Renal pelvis (tissue), 4 donors: ENCODE results near the gene LYRM4. TPM values are rescaled to one million over a fixed set of nuclear protein-coding genes. Genes with fewer than 3 reads are reported as not detected.
"Not testable (repeated sequence)": the region's sequence is repeated elsewhere in the genome, so short reads cannot be mapped to it uniquely, and the experiment has no call there.

Source experiments
- DNase-seq: peaks from one replicate; pipeline ENCODE4 v3.0.0-alpha.2; 2013
- polyA plus RNA-seq, 3 donors: library from polyadenylated mRNA; unstranded; fragments of 120-200 nt; gene quantifications; one replicate each; pipeline ENCODE4 v1.2.1, GENCODE V29; 2013; ENCODE audit not compliant: insufficient read length in 3 of 3

The LYRM4 gene
- polyA plus RNA-seq, 3 donors, result 35.1 to 44.0 (median 43.7) TPM

DNA sequence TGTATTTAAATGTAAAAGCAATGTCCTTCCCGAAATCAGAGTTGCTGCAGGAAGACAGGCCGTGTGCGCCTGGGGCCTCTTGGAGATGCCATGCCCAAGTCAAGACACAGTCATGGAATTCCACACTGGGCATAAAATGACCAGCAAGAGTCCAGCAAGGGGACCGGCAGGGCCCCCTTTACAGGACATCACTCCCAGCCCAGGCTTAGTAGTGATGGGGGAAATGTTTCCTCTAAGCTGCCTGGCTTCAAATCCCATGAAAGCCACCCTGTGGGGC lies 177.5 kb downstream of the LYRM4 start:
- no peak for DNase-seq

DNA sequence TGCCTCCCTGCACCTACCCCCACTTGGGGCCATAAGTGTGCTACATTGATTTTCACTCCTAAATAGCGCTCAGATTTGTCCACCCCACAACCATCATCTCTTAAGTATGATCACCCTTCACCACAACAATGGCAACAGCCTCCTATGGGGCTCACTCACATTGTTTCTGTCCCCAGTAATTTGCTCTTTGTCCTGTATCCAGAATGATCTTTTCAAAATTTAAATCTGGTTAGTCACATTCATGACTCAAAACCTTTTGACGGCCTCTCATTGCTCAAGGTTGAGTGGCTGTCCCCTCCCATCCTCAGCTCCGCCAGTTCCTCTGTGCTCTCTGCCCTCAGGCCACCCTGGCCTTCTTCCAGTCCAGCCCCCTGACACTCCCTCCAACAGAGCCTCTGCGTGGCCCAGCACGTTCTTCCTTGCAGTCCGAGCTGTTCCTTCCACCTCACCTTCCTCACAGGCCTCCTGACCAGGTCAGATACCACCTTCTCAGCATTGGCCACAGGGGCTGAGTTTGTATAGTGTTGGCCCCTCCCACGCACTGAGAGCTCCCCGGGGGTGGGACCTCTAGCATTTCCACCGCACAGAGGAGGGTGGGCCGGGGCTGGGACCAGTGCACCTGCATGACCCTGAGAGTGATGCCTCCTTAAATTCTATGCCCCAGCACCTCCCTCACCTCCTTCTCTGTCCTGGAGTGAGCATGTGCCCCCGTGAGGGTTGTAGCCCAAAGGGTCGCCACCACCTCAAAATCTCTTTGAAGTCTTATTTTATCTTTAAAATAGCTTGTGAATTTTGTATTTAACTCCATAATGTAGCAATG lies 178.1 kb downstream of the LYRM4 start:
- no peak for DNase-seq

DNA sequence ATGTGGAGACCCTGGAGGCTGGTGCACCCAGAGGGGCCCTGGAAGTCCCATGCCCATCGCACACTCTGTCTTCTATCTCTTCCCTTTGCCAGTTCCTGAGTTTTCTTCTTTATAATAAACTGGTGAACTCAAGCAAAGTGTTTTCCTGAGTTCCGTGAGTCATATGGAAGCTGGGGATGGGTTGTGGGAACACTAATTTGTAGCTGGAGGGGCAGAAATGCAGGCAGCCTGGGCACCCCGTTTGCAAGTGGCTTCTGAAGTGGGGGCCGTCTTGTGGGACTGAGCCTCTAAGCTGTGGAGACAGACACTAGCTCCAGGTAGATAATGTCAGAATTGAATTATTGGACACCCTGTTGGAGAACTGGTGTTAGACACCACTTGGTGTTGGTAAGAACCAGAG lies 178.8 kb downstream of the LYRM4 start:
- no peak for DNase-seq

DNA sequence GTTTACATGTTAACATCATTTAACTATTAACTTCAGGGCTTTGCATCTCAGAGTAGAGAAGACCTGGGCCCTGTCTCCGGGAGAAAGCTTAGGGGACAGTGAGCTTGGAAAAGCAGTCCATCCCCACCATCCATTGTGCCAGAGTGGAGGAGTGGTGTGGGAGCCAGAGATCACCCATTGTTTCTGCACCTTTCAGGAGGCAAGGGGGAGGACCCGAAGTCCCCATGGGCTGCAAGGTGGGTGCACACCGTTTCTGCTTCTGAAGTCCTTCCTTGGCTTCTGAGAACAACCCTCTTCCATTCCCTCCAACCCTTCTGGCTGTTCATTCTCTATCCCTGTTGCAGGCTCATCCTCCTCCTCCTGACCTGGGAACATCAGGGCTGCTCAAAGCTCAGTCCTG lies 179.6 kb downstream of the LYRM4 start:
- no peak for DNase-seq

DNA sequence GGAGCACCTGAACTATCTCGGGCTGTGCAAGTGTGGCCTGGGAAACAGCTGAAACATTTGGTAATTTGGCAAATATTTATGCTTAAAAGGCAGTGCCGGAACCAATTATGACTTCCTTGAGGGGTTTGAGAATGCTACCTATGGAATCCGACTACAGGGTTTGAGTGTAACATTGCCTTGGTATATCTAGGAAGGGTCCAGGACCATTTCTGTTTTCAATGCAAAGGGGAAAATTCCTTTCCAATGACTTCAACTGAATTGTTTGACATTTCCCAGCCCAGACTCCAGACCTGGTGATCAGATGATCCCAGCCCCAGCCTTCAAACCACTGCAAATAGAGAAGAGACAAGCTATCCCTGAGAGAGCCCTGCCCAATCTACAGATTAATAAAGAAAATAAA lies 180.2 kb downstream of the LYRM4 start:
- no peak for DNase-seq

DNA sequence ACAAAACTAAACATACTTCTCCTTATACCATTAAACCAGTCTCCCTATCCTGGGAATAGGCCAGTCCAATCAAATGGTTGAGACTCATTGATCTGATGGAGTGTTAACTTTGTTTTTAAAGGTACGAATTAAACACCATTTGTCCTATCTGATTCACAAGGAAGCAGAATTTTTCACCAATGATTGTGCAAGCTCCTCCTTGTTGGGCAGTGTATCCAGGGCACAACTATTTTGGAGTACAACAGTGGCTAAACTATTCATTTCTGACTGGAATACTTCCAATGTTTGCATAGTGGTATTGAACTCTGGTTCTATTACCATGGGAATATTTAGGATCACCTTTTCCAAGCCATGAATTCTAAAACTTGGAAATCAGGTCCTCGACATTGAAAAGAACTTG lies 181.1 kb downstream of the LYRM4 start:
- no peak for DNase-seq

DNA sequence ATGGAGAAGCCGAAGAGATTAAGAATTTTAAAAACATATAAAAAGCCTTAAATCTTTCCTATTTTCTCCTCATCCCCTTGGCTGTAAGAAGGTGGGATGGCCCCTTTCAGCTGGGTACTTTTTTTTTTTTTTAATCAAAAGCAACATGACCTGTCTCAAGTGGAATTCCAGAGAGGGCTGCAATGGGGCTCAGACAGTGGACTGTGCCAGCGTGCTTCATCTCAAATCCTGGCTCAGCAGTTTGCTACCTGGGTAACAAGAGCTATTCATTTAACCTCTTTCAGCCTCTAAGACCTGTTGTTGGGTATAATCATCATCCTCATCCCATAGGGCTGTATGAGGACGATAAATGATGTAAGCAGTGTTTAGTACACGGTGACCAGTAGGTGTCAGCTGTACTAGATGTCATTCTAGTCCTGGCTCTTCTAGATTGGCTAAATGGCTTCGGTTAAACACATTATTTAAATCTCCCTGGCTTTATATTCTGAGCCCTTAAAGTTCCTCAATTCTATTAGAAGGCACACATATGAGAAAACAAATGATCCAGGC lies 182.6 kb downstream of the LYRM4 start:
- no peak for DNase-seq

DNA sequence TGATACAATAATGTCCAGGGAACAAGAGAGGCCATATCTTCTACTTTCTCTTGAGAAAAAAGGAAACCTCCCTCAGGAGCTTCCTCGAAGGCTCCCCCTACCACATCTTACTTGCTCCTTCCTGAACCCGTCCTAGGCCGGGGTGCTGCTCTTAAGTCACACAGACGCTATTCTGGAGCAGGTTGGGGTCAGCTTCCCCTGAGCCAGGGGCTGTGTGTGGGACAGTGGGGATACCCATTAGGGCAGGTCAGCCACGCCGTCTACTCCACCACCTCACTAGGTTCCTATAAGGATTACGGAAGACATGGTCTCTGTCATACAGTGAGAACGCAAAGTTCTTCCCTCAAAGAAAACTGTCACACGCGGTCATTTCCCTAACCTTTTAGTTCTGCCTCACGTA lies 183.8 kb downstream of the LYRM4 start:
- DNase-seq, result no peak

DNA sequence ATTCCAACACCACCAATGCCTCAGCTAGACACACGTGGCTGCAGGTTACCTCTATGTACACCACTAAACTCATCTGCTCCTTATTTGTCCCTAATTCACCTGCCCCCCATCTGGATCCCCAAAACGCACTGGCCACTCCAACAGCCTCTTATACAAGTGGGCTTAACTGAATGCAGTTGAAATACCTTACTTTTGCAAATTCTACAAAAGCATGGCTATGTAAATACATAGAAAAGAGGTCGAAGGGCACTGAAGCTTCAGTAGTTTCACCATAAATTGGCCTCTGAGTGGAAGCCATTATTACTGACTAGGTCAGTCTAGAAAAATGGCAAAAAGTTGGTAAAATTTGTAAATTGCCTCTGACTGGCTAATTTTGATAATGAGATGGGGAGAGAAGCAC lies 186.8 kb downstream of the LYRM4 start:
- no peak for DNase-seq

DNA sequence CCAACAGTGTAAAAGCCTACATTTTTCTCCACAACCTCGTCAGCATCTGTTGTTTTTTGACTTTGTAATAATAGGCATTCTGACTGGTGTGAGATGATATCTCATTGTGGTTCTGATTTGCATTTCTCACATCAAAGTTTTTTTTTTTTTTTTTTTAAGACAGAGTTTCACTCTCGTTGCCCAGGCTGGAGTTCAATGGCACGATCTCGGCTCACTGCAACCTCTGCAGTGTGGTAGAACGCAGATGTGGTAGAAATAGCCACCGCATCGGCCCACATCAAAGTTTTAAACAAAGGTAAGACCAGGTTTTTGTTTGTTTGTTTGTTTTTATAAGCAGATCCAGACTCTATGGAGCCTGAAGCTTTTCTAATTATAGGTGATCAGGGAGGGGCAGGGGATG lies 188.3 kb downstream of the LYRM4 start:
- DNase-seq, result no peak

DNA sequence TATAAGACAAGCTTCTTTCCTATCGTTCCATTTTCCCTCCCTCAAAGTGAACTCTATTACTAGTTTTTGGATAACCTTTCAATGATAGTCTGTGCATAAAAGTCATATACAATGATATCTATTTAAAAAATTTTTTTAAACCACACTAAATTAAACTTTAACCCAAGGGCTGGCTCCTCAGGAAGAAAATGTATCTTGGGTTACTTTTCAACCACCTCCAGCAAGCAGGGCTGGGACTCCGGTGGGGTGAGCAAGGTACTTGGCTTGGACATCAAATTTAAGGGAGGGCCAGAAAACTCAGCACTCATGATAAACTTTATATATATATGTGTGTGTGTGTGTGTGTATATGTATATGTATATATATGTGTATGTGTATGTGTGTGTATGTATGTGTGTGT lies 189.5 kb downstream of the LYRM4 start:
- no peak for DNase-seq

DNA sequence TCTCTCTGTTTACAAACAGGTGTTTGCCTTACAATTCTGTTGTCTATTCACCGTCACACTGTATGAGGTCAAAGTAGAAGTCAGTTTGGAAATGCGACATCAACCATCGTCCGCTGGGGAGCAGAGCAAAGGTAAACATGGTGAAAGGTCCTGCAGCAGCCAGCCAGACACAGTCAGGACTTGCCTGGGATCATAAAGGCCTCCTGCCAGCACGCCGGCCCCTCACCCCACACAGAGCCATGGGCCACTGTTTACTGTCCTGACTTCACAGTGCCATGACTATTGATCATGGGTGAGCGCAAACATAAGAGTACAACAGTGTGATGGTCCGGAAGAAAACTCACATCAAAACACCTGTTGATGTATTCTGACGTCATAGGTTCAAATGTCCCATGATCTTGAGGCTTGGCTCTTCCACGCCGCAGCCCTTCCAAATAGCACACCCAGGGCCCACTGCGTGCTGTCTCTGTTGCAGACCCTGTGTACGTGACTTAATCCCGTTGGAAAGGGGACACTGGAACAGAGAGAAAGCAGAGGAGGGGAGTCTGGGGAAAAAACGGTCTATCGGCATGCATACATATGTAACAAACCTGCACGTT lies 192.5 kb downstream of the LYRM4 start:
- no peak for DNase-seq

DNA sequence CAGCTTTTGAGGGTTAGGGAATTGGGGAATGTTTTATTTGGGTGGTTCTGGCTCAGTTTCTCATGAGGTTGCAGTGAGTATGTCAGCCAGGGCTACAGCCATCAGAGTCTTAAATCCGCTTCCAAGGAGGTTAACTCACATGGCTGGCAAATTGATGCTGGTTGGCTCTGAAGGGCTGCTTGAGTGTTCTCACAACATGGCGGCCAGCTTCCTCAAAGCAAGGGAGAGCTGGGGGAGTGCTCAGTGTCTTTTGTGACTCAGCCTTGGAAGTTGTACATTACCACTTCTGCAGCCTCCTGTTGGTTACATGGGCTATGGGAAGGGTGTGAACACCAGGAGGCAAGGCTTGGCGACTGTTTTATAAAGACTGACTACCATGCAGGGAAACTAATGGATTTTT lies 193.4 kb downstream of the LYRM4 start:
- no peak for DNase-seq

DNA sequence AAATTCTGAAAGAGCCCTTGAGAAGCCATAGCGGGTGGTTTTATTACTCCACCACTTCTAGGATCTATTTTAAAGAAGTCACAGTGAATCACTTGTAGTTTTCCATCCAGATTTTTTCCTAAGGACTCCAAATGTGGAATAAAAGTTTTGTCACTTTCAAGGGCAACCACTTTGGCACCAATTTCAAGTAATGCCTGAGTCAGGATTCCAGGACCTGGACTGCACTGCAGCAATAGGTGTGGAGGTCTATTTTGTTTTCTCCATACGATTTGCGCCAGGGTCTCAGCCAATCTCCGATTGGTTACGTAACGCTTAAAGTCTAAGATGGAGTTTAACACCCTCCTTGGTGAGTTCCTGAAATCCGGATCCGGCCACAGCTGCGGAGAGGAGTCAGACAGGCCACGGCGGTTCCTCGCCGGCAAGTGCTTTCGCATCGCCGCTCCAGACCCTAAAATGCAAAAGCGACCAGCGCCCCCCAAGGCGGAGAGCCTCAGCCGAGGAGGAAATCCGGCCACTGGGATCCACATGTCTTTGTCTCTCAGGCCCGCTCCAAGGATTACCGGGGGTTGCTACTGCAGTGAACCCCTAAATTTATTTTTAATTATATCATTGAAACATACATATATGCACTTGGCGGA lies 194.2 kb downstream of the LYRM4 start:
- DNase-seq, result no peak

DNA sequence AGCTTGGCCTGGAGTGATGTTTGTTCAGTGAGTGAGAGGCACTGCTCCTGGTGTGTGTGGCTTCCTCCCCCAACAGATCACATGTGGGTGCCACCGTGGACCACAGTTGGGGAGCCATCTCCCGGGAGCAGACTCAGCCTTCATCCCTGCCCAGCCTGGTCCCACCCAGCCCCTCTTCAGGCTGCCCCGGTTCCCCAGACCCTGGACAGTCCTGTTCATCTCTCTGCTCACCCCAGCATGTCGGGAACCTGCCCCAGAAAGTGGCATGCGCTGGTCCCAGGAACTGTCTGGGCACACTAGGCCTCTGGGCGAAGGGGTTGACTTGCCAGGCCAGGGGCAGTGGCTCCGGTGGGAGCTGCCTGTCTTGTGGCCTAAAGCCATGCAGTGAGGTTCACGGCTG lies 197.1 kb downstream of the LYRM4 start:
- no peak for DNase-seq

DNA sequence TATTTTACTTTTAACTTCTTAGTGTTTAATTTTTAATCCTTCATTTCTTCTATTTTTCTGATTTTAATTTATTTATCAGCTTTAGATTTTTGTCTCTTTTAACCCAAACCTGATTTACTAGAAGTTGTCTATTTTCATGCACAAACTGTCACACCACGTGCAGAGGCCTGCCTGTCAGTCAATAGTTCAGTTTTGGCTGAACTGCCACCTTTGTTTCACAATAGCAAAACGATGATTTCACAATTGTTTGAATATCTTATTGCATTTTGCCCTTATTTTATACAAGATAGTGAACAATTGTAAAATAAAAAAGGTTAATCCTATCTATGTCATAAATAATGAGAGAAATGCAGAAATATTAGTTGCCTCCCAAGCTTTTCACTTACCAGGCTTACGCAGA lies 199.6 kb downstream of the LYRM4 start:
- no peak for DNase-seq

DNA sequence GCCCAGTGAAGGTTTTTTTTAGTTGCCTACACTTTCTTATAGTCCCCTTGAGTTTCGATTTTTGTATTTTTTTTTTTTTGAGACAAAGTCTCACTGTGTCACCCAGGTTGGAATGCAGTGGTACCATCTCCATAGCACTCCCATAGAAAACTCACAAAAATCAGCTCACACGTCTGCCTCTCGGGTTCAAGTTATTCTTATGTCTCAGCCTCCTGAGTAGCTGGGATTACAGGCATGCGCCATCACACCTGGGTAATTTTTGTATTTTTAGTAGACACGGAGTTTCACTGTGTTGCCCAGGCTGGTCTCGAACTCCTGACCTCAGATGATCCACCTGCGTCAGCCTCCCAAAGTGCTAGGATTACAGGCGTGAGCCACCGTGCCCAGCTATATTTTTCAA lies 200.3 kb downstream of the LYRM4 start:
- not testable (repeated sequence) for DNase-seq

DNA sequence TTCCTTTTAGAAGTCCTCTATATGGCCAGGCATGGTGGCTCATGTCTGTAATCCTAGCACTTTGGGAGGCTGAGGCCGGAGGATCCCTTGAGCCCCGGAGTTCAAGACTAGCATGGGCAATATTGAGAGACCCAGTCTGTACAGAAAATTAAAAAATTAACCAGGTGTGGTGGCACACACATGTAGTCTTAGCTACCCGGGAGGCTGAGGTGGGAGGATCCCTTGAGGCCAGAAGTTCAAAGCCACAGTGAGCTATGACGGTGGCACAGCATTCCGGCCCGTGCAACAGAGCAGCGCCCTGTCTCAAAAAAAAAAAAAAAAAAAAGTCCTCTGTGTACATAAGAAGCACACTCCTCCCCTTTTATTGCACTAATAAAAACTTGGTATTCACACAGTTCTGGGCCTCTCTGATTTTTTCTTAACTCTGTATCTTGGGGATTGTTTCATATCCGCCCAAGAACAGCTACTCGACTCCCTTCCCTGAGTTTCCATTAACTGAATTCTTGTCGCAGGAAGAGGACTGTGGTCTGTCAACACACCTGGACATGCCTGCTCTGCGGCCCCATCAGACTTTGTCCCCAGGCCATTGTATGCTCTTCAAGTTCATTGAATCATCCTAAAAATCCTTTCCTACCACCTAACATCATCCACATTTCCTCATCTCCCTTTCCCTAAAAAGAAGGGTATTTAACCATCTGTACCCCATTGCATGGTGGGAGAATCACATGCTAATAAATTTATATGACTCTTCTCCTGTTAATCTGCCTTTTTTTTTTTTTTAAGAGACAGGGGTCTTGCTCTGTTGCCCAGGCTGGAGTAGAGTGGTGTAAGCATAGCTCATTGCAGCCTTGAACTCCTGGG lies 201.5 kb downstream of the LYRM4 start:
- DNase-seq, result no peak
